Neural cell (in vitro differentiated cells): Measurements from ENCODE around the gene HOXB7. TPM values are rescaled to one million over a fixed set of nuclear protein-coding genes. Genes with fewer than 3 reads are reported as not detected.

ENCODE experiments used
- H2AFZ ChIP-seq: fragments of 200-600, 300-800 bp; sonication (generic), shearing (Covaris generic); 2 replicates; pipeline ENCODE4 v1.6.0; 2014; ENCODE audit warnings: low read depth, mild to moderate bottlenecking, antibody characterized with exemption, low read length, moderate library complexity
- H3F3A ChIP-seq: fragments of 200-600 bp; shearing (Covaris generic); 2 replicates; pipeline ENCODE4 v1.6.1; 2016; ENCODE audit warnings: mild to moderate bottlenecking, moderate library complexity, mixed read lengths, antibody characterized with exemption, low read length; ENCODE audit not compliant: insufficient read depth, poor library complexity, severe bottlenecking
- H3K27ac ChIP-seq: fragments of 200-600, 300-800 bp; sonication (generic), shearing (Covaris generic); 2 replicates; pipeline ENCODE4 v1.5.1; 2014; ENCODE audit warnings: mild to moderate bottlenecking, low read length, moderate library complexity
- H3K27me3 ChIP-seq: fragments of 300-800, 200-600 bp; sonication (generic), shearing (Covaris generic); 2 replicates; pipeline ENCODE4 v1.6.0; 2014; ENCODE audit warnings: mild to moderate bottlenecking, low read depth, low read length, moderate library complexity; ENCODE audit not compliant: insufficient read depth
- H3K36me3 ChIP-seq: fragments of 300-800, 200-600 bp; sonication (generic), shearing (Covaris generic); 2 replicates; pipeline ENCODE4 v1.5.1; 2014; ENCODE audit warnings: mild to moderate bottlenecking, antibody characterized with exemption, low read length, moderate library complexity; ENCODE audit not compliant: insufficient read depth
- H3K4me2 ChIP-seq: fragments of 300-800, 200-600 bp; sonication (generic), shearing (Covaris generic); 2 replicates; pipeline ENCODE4 v1.6.0; 2014; ENCODE audit warnings: mild to moderate bottlenecking, low read length
- H3K4me3 ChIP-seq: fragments of 300-800, 200-600 bp; sonication (generic), shearing (Covaris generic); 2 replicates; pipeline ENCODE4 v1.5.1; 2014; ENCODE audit warnings: mild to moderate bottlenecking, low read length, moderate library complexity
- H3K79me2 ChIP-seq: fragments of 200-600 bp; shearing (Covaris generic); replicated peaks from 2 replicates; pipeline ENCODE4 v1.6.0; 2014; ENCODE audit warnings: mild to moderate bottlenecking, low read length, moderate library complexity; ENCODE audit not compliant: insufficient read depth
- H3K9ac ChIP-seq: fragments of 300-800, 200-600 bp; sonication (generic), shearing (Covaris generic); 2 replicates; pipeline ENCODE4 v1.6.1; 2016; ENCODE audit warnings: mild to moderate bottlenecking, low read length, mixed read lengths
- H3K9me2 ChIP-seq: fragments of 200-600 bp; shearing (Covaris generic); 2 replicates; pipeline ENCODE4 v1.6.1; 2016; ENCODE audit warnings: mild to moderate bottlenecking, low read length, mixed read lengths; ENCODE audit not compliant: insufficient read depth
- H3K9me3 ChIP-seq: fragments of 200-600, 300-800 bp; sonication (generic), shearing (Covaris generic); 2 replicates; pipeline ENCODE4 v1.6.1; 2016; ENCODE audit warnings: mild to moderate bottlenecking, mixed run types, low read length, moderate library complexity, mixed read lengths
- H4K20me1 ChIP-seq: fragments of 200-600 bp; shearing (Covaris generic); 2 replicates; pipeline ENCODE4 v1.6.1; 2016; ENCODE audit warnings: mild to moderate bottlenecking, mixed run types; ENCODE audit not compliant: insufficient read depth
- CTCF ChIP-seq: fragments of 450-650 bp; IDR thresholded peaks from 2 replicates; pipeline ENCODE4 v1.5.1; 2014; ENCODE audit warnings: antibody characterized with exemption, mild to moderate bottlenecking, moderate library complexity; ENCODE audit not compliant: poor library complexity, severe bottlenecking
- EP300 ChIP-seq: fragments of 450-650 bp; conservative IDR thresholded peaks from 2 replicates; pipeline ENCODE4 v1.6.1; 2014; ENCODE audit warnings: antibody characterized with exemption, mild to moderate bottlenecking, moderate library complexity; ENCODE audit not compliant: poor library complexity, severe bottlenecking
- EZH2 ChIP-seq: fragments of 200-600, 300-800 bp; shearing (Covaris generic), sonication (generic); IDR thresholded peaks from 2 replicates; pipeline ENCODE4 v1.6.1; 2014; ENCODE audit warnings: antibody characterized with exemption, low read length, borderline replicate concordance, mild to moderate bottlenecking; ENCODE audit not compliant: insufficient read depth, poor library complexity, severe bottlenecking
- MXI1 ChIP-seq: fragments of 450-650 bp; conservative IDR thresholded peaks from 2 replicates; pipeline ENCODE4 v1.6.1; 2014; ENCODE audit warnings: antibody characterized with exemption, mild to moderate bottlenecking; ENCODE audit not compliant: poor library complexity, severe bottlenecking
- POLR2AphosphoS5 ChIP-seq: IDR thresholded peaks from 2 replicates; pipeline ENCODE4 v1.6.1; 2012
- RAD21 ChIP-seq: fragments of 450-650 bp; conservative IDR thresholded peaks from 2 replicates; pipeline ENCODE4 v1.6.1; 2014; ENCODE audit warnings: antibody characterized with exemption, mild to moderate bottlenecking, moderate library complexity
- REST ChIP-seq: IDR thresholded peaks from 2 replicates; pipeline ENCODE4 v1.6.1; 2012; ENCODE audit warnings: borderline replicate concordance
- SMC3 ChIP-seq: fragments of 450-650 bp; conservative IDR thresholded peaks from 2 replicates; pipeline ENCODE4 v1.6.1; 2014; ENCODE audit warnings: antibody characterized with exemption, mild to moderate bottlenecking, moderate library complexity; ENCODE audit not compliant: poor library complexity
- TAF1 ChIP-seq: IDR thresholded peaks from 2 replicates; pipeline ENCODE4 v1.6.1; 2012; ENCODE audit warnings: low read depth
- polyA plus RNA-seq: library from polyadenylated mRNA; depleted of rRNA; stranded (reverse); fragments of >200 nt; gene quantifications from 2 replicates; pipeline ENCODE4 v1.2.3, GENCODE V29; 2014

HOXB7 gene
- polyA plus RNA-seq, 1 donor from 2014 or later: not detected

GRCh38 chr17:48590607-48591161 lies 20.1 kb downstream of the HOXB7 start:
- no peak for TF ChIP-seq POLR2AphosphoS5
- Histone ChIP-seq H3K27me3 (peaks cover 100% of the 10 kb centered on the region), H2AFZ (no peak overlapping the region), H3K9ac (no peak overlapping the region), H4K20me1 (no peaks in the 10 kb centered on the region), H3K9me2 (no peaks in the 10 kb centered on the region), H3K36me3 (no peaks in the 10 kb centered on the region), H3K79me2 (no peaks in the 10 kb centered on the region), H3K27ac (no peak overlapping the region), H3F3A (no peaks in the 10 kb centered on the region), H3K4me2 (no peak overlapping the region), H3K4me3 (no peak overlapping the region), H3K9me3 (peaks cover 7% of the 10 kb centered on the region)

GRCh38 chr17:48589831-48590606 lies 20.8 kb downstream of the HOXB7 start, which contains the start of gene HOXB3:
HOXB3 (minus strand) TSS chr17:48590241; CDS start chr17:48552474, 37,767 bp downstream.
- TF ChIP-seq CTCF (no peak), EZH2 (no peak), REST (no peak), EP300 (no peak), TAF1 (no peak), SMC3 (no peak), RAD21 (no peak), MXI1 (no peak), POLR2AphosphoS5 (no peak)
- no peak within 1 kb of the TSS for H3K9ac ChIP-seq
- H3F3A ChIP-seq: no peaks in the 10 kb centered on the region
- no peaks in the 10 kb centered on the region for H3K79me2 ChIP-seq
- H3K27ac ChIP-seq: no peak within 1 kb of the TSS
- no peaks in the 10 kb centered on the region for H3K9me2 ChIP-seq
- no peak within 1 kb of the TSS for H2AFZ ChIP-seq
- no peaks in the 10 kb centered on the region for H4K20me1 ChIP-seq
- no peak within 1 kb of the TSS for H3K4me2 ChIP-seq
- H3K9me3 ChIP-seq: peaks cover 8% of the 10 kb centered on the region
- H3K36me3 ChIP-seq: no peaks in the 10 kb centered on the region
- no peak within 1 kb of the TSS for H3K4me3 ChIP-seq
- H3K27me3 ChIP-seq: peaks cover 100% of the 10 kb centered on the region
